OCI-LY1 (cell line): ENCODE measurements around the gene SMOC2.

Experiments used
- H2AFZ ChIP-seq: fragments of 200-600 bp; sonication (generic), shearing (Covaris generic); 2 replicates; pipeline ENCODE4 v1.6.0; 2014; ENCODE audit warnings: antibody characterized with exemption, mild to moderate bottlenecking, low read length
- H3F3A ChIP-seq: fragments of 200-600 bp; sonication (generic), shearing (Covaris generic); 2 replicates; pipeline ENCODE4 v1.6.0; 2014; ENCODE audit warnings: mild to moderate bottlenecking, antibody characterized with exemption, low read length, moderate library complexity; ENCODE audit not compliant: insufficient read depth
- H3K27ac ChIP-seq: fragments of 200-600 bp; sonication (generic); 2 replicates; pipeline ENCODE4 v1.5.1; 2014; ENCODE audit warnings: low read length, mixed run types, mild to moderate bottlenecking, low read depth; ENCODE audit not compliant: poor library complexity, severe bottlenecking
- H3K27me3 ChIP-seq: fragments of 200-600 bp; sonication (generic); 2 replicates; pipeline ENCODE4 v1.6.0; 2014; ENCODE audit warnings: antibody characterized with exemption, mild to moderate bottlenecking, low read length, moderate library complexity; ENCODE audit not compliant: insufficient read depth
- H3K36me3 ChIP-seq: fragments of 200-600 bp; sonication (generic); 2 replicates; pipeline ENCODE4 v1.6.1; 2014; ENCODE audit warnings: mild to moderate bottlenecking, antibody characterized with exemption, low read length, moderate library complexity, mixed read lengths; ENCODE audit not compliant: insufficient read depth
- H3K4me1 ChIP-seq: fragments of 200-600 bp; sonication (generic); 2 replicates; pipeline ENCODE4 v1.5.1; 2014; ENCODE audit warnings: mild to moderate bottlenecking, low read length, moderate library complexity; ENCODE audit not compliant: insufficient read depth, severe bottlenecking
- H3K4me2 ChIP-seq: fragments of 200-600 bp; sonication (generic), shearing (Covaris generic); 2 replicates; pipeline ENCODE4 v1.6.1; 2014; ENCODE audit warnings: low read length
- H3K4me3 ChIP-seq: fragments of 200-600 bp; sonication (generic); 2 replicates; pipeline ENCODE4 v1.5.1; 2014; ENCODE audit warnings: low read length, low read depth, mild to moderate bottlenecking, mixed read lengths; ENCODE audit not compliant: poor library complexity, severe bottlenecking
- H3K79me2 ChIP-seq: fragments of 200-600 bp; shearing (Covaris generic); 2 replicates; pipeline ENCODE4 v1.6.1; 2016; ENCODE audit warnings: mixed run types, low read length, mixed read lengths; ENCODE audit not compliant: insufficient read depth
- H3K9ac ChIP-seq: fragments of 200-600 bp; sonication (generic), shearing (Covaris generic); 2 replicates; pipeline ENCODE4 v1.6.1; 2014; ENCODE audit warnings: mild to moderate bottlenecking, low read length, mixed read lengths
- H3K9me2 ChIP-seq: fragments of 200-600 bp; sonication (generic), shearing (Covaris generic); 2 replicates; pipeline ENCODE4 v1.6.1; 2014; ENCODE audit warnings: low read depth, mild to moderate bottlenecking, low read length, mixed read lengths
- H3K9me3 ChIP-seq: fragments of 200-600 bp; shearing (Covaris generic); 2 replicates; pipeline ENCODE4 v1.6.1; 2014; ENCODE audit warnings: low read length, mixed read lengths
- H4K20me1 ChIP-seq: fragments of 200-600 bp; sonication (generic), shearing (Covaris generic); 2 replicates; pipeline ENCODE4 v1.6.0; 2016; ENCODE audit warnings: mild to moderate bottlenecking, low read length; ENCODE audit not compliant: insufficient read depth
- EZH2 ChIP-seq: fragments of 200-600 bp; sonication (generic), shearing (Covaris generic); IDR thresholded peaks from 2 replicates; pipeline ENCODE4 v1.8.0; 2017; ENCODE audit warnings: borderline replicate concordance, mixed run types, mild to moderate bottlenecking, antibody characterized with exemption, low read length, moderate library complexity, mixed read lengths
- TF ChIP-seq, protein P1 (sequence below): fragments of 200-600 bp; sonication (generic), shearing (Covaris generic); IDR thresholded peaks from 2 replicates; pipeline ENCODE4 v1.5.1; 2017; ENCODE audit warnings: mild to moderate bottlenecking, antibody characterized with exemption, low read length, moderate library complexity, mixed read lengths

SMOC2 gene

GRCh38 chr6:168666170-168666569, 225.2 kb downstream of the SMOC2 start:
- Histone ChIP-seq H3K4me1 (no peaks in the 10 kb centered on the region), H3F3A (no peaks in the 10 kb centered on the region), H2AFZ (no peak overlapping the region), H3K79me2 (no peaks in the 10 kb centered on the region), H3K36me3 (no peaks in the 10 kb centered on the region), H3K4me3 (no peak overlapping the region), H3K9me2 (no peaks in the 10 kb centered on the region), H3K27me3 (no peaks in the 10 kb centered on the region), H3K4me2 (no peak overlapping the region), H4K20me1 (no peaks in the 10 kb centered on the region), H3K9ac (no peak overlapping the region), H3K9me3 (no peaks in the 10 kb centered on the region), H3K27ac (no peak overlapping the region)
- TF ChIP-seq EZH2: no peak
- TF ChIP-seq, protein P1, sequence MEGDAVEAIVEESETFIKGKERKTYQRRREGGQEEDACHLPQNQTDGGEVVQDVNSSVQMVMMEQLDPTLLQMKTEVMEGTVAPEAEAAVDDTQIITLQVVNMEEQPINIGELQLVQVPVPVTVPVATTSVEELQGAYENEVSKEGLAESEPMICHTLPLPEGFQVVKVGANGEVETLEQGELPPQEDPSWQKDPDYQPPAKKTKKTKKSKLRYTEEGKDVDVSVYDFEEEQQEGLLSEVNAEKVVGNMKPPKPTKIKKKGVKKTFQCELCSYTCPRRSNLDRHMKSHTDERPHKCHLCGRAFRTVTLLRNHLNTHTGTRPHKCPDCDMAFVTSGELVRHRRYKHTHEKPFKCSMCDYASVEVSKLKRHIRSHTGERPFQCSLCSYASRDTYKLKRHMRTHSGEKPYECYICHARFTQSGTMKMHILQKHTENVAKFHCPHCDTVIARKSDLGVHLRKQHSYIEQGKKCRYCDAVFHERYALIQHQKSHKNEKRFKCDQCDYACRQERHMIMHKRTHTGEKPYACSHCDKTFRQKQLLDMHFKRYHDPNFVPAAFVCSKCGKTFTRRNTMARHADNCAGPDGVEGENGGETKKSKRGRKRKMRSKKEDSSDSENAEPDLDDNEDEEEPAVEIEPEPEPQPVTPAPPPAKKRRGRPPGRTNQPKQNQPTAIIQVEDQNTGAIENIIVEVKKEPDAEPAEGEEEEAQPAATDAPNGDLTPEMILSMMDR: no peak

DNA sequence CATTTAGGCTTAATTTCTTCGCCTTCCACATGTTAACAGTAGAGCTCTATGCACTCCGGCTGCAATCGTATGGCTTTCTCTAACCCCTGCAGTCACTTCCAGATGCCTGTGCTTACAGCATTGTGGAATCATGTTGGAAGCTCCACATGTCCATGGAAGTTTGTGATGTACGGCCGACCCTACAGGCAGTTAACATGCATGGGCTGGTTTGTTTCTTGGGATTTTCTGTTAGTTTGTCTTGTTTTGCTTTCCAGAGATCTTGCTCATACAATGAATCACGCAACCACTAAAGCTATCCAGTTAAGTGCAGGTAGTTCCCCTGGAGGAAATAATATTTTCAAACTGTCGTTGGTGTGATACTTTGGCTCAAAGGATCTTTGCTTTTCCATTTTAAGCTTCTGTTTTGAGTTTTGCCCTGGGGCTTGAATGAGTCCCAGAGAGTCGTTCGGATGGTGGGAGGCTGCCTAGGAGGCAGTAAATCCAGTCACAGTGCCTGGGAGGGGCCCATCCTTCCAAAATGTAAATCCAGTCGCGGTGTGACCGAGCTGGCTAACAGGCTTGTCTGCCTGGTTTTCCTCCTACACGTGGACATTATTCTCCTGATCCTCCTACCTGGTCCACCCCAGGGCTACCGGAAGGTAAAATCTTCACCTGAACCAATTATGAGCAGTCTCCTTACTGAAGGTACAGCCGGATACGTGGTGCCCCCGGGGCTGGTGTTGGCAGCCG, 225.9 kb downstream of the SMOC2 start:
- Histone ChIP-seq H3K4me1 (no peaks in the 10 kb centered on the region), H4K20me1 (no peaks in the 10 kb centered on the region), H3K27me3 (no peaks in the 10 kb centered on the region), H3K27ac (no peak overlapping the region), H2AFZ (no peak overlapping the region), H3K4me3 (no peak overlapping the region), H3F3A (no peaks in the 10 kb centered on the region), H3K36me3 (no peaks in the 10 kb centered on the region), H3K9ac (no peak overlapping the region), H3K9me2 (no peaks in the 10 kb centered on the region), H3K9me3 (no peaks in the 10 kb centered on the region), H3K4me2 (no peak overlapping the region), H3K79me2 (no peaks in the 10 kb centered on the region)
- no peak for TF ChIP-seq EZH2
- TF ChIP-seq, protein P1: no peak

- H3K36me3 ChIP-seq: no peaks in the 10 kb centered on the region
- no peaks in the 10 kb centered on the region for H3K4me1 ChIP-seq
- no peaks in the 10 kb centered on the region for H3K9me3 ChIP-seq
- no peak overlapping the region for H3K27ac ChIP-seq
- H3K4me2 ChIP-seq: no peak overlapping the region
- H4K20me1 ChIP-seq: no peaks in the 10 kb centered on the region
- no peak overlapping the region for H3K9ac ChIP-seq
- H3K27me3 ChIP-seq: no peaks in the 10 kb centered on the region
- H2AFZ ChIP-seq: no peak overlapping the region
- no peaks in the 10 kb centered on the region for H3K9me2 ChIP-seq
- no peaks in the 10 kb centered on the region for H3F3A ChIP-seq
- TF ChIP-seq EZH2: no peak
- TF ChIP-seq, protein P1: no peak
- H3K4me3 ChIP-seq: no peak overlapping the region
- no peaks in the 10 kb centered on the region for H3K79me2 ChIP-seq
Measured at GRCh38 chr6:168667428-168667805, 226.4 kb downstream of the SMOC2 start.
